Bone marrow (tissue), 2 donors: Measurements from ENCODE around the gene EP300.
"Not testable (repeated sequence)": the region's sequence is repeated elsewhere in the genome, so short reads cannot be mapped to it uniquely, and the experiment has no call there.

ENCODE experiments used
- DNase-seq, 2 donors: peaks; one replicate each; lab custom pipeline; 2025; lab: John Stamatoyannopoulos, UW

EP300 gene

GRCh38 chr22:41085842-41086241 is 6.5 kb upstream of the EP300 start:
- no peak for DNase-seq

DNA sequence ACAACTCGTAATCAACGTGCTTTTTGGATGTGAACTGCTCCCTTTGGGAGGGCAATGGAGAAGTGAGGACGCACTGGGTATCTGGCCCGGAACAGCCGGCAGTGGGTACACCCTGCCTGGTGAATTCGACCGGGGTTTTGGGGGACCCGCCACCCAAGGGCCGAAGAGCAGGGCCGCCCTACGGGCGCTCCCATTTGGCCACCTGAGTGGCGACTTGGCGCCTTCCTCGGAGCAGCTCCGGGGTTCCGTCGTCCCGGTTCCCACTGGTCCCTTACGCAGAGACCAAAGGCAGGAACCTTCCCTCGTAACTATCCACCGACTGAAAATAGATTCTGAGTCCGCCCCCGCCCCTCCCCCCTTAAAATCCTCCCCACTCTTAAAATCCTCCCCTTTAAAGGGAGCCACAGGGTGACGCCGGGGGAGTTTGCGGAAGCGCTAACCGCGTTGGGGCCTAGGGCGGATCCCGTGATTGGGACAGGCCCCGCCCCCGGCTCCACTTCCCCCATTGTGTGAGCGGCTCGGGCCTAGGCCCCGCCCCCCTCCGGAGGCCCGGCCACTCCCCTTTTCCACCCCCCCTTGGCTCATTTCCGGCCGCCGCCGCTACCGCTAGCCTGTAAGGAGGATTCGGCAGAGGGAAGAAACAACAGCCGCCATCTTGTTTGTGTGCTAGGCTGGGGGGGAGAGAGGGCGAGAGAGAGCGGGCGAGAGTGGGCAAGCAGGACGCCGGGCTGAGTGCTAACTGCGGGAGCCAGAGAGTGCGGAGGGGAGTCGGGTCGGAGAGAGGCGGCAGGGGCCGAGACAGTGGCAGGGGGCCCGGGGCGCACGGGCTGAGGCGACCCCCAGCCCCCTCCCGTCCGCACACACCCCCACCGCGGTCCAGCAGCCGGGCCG is 1.0 kb upstream of the EP300 start:
- DNase-seq: peak; percentile 95

DNA sequence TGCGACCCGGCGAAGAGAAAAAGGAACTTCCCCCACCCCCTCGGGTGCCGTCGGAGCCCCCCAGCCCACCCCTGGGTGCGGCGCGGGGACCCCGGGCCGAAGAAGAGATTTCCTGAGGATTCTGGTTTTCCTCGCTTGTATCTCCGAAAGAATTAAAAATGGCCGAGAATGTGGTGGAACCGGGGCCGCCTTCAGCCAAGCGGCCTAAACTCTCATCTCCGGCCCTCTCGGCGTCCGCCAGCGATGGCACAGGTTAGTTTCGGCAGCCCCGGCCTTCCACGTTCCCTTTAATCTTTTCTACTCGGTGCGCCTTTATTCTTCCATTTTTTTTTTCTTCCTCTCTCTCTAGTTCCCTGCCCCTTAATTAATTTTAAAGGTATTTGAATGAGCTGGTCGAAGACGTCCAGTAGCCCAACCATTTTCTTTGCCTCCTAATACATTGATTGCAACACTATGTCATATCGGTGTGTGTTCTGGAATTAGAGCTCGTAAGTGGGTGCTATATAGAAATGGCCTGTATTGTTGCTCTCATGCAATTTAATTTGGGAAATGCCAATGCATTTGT is 537 bp downstream of the EP300 start:
- no peak for DNase-seq

DNA sequence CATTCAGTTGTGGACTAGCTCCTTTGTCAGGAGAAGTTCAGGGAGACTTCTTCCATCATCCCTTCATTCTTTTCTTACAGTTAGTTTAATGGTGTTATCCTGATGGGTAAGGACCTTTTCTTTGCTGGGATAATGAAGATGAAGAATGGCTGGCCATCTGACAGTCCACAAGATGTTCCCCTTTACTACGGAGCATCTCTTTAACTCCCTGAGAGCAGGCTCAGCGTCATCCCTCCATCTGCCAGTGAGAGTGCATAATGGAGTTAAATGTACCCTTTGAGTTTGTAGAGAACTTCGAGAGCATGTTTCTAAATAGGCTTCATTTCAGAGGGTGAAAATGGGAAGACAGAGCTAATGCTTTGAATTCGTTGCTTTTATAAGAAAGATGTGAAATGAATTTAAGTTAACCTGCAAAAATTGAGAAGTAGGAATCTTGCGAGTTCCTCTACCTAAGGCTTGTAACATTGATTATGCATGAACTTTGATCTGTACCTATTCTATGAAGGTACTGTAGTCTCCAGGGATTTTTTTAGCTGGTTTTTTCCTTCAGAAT is 1.7 kb downstream of the EP300 start:
- peak in 1 of 2 donors; percentile 5 for DNase-seq

GRCh38 chr22:41096391-41096790 is 4.0 kb downstream of the EP300 start:
- DNase-seq: no peak

- no peak for DNase-seq
Measured at GRCh38 chr22:41096841-41097240, 4.4 kb downstream of the EP300 start.

DNA sequence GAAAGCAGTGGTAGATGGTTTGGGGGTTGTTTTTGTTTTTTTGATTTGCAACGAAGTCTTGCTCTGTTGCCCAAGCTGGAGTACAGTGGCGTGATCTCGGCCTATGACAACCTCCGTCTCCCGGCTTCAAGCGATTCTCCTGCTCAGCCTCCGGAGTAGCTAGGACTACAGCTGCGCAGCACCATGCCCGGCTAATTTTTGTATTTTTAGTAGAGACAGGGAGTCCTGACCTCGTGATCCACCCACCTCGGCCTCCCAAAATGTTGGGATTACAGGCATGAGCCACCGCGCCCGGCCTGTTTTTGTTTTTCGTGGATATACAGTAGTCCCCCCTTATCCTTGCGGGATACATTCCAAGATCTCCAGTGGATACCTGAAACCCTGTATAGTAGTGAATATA is 6.6 kb downstream of the EP300 start:
- DNase-seq: no peak

GRCh38 chr22:41106122-41106968 is 14.0 kb downstream of the EP300 start:
- DNase-seq: no peak

DNA sequence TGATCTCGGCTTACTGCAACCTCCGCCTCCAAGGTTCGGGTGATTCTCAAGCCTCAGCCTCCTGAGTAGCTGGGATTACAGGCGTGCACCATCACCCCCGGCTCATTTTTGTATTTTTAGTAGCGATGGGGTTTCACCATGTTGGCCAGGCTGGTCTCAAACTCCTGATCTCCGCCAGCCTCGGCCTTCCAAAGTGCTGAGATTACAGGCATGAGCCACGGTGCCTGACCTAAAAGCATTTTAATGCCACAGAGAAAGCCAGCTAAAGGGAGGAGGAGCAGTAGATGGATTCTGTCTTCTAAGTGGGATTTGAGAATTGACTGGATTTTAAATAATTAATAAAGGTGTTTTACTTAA is 14.6 kb downstream of the EP300 start:
- not testable (repeated sequence) for DNase-seq

DNA sequence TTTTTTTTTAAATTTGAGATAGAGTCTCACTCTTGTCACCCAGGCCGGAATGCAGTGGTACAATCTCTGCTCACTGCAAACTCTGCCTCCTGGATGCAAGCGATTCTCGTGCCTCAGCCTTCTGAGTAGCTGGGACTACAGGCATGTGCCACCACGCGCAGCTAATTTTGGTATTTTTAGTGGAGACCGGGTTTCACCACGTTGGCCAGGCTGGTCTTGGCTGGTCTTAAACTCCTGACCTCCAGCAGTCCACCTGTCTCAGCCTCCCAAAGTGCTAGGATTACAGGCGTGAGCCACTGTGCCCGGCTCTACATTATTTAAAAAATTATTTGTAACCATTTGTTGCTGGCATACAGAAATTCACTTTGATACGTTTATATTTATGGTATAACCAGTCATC is 18.6 kb downstream of the EP300 start:
- no peak for DNase-seq

DNA sequence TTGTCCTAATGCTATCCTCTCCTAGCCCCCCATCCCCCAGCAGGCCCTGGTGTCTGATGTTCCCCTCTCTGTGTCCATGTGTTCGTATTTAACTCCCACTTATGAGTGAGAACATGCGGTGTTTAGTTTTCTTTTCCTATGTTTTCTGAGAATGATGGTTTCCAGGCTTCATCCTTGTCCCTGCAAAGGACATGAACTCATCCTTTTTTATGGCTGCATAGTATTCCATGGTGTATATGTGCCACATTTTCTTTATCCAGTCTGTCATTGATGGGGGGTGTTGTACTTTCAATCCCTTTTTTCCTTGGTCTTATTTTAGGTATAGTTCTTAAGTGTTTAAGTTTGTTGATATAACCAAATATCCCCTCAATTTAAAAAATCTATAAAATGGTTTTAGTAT is 23.9 kb downstream of the EP300 start:
- DNase-seq: no peak

DNA sequence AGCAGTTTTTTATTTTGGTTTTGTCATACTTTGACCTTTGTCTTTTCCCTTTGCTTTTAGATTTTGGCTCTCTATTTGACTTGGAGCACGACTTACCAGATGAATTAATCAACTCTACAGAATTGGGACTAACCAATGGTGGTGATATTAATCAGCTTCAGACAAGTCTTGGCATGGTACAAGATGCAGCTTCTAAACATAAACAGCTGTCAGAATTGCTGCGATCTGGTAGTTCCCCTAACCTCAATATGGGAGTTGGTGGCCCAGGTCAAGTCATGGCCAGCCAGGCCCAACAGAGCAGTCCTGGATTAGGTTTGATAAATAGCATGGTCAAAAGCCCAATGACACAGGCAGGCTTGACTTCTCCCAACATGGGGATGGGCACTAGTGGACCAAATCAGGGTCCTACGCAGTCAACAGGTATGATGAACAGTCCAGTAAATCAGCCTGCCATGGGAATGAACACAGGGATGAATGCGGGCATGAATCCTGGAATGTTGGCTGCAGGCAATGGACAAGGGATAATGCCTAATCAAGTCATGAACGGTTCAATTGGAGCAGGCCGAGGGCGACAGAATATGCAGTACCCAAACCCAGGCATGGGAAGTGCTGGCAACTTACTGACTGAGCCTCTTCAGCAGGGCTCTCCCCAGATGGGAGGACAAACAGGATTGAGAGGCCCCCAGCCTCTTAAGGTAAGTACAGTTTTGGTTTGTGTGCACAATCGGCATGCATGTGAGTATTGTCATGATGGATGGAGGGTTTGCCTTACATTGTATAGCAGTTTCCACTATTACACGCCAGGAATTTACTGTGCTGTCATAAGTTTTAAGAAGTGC is 25.0 kb downstream of the EP300 start:
- no peak for DNase-seq

GRCh38 chr22:41123151-41123550 is 30.8 kb downstream of the EP300 start:
- DNase-seq: no peak

GRCh38 chr22:41124086-41124485 is 31.7 kb downstream of the EP300 start:
- DNase-seq: no peak

DNA sequence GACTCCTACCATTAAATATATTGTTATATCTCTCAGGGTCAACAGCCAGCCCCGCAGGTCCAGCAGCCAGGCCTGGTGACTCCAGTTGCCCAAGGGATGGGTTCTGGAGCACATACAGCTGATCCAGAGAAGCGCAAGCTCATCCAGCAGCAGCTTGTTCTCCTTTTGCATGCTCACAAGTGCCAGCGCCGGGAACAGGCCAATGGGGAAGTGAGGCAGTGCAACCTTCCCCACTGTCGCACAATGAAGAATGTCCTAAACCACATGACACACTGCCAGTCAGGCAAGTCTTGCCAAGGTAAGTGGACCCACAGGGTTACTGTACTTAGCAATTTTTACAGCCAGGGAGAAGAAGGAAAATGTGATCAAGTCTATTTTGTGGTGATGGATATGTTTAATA is 35.1 kb downstream of the EP300 start:
- no peak for DNase-seq

DNA sequence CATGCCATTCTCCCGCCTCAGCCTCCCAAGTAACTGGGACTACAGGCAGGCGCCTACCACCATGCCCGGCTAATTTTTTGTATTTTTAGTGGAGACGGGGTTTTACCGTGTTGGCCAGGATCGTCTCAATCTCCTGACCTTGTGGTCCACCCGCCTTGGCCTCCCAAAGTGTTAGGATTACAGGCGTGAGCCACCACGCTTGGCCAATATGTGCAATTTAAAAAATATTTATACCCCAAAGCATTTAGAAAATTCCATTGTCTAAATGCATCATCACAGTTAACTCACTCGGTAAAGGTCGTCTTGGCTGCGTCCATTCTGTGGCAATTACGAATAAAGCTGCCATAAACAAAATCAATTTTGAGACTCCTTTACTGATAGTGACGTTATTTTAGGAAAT is 36.2 kb downstream of the EP300 start:
- DNase-seq: no peak

GRCh38 chr22:41132550-41132949 is 40.2 kb downstream of the EP300 start:
- DNase-seq: no peak

- DNase-seq: no peak
Measured at GRCh38 chr22:41140365-41140957, 48.1 kb downstream of the EP300 start.

DNA sequence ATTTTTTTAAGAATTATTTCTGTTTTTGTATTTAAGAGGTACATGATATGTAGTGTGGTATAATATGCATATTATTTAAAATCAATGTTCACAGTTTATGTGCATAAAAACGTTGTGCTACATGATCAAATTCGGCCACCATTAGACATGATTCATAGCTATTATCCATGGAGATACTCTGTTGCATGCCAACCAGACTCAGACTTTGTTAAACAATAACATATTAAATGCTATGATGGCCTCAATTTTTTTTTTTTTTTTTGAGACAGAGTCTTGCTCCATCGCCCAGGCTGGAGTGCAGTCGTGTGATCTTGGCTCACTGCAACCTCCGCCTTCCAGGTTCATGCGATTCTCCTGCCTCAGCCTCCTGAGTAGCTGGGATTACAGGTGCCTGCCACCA is 53.5 kb downstream of the EP300 start:
- DNase-seq: not testable (repeated sequence)

- DNase-seq: no peak
Measured at GRCh38 chr22:41146573-41146972, 54.2 kb downstream of the EP300 start.

- no peak for DNase-seq
Measured at GRCh38 chr22:41147722-41148121, 55.3 kb downstream of the EP300 start.
